G401 (cell line): ENCODE measurements around the gene BAG5. TPM values are rescaled to one million over a fixed set of nuclear protein-coding genes. Genes with fewer than 3 reads are reported as not detected.

Experiments used
- total RNA-seq: library from RNA; depleted of rRNA; stranded (reverse); fragments of >200 nt; shearing (Covaris generic); gene quantifications from 2 replicates; pipeline ENCODE4 v1.2.3, GENCODE V29; 2014; rRNA removed

BAG5 gene
- total RNA-seq, 1 experiment from 2014 or later: 12.2 TPM

Other genes with a start within 250 kb of the BAG5 start
- 265 and 299 TPM in 2 replicates for gene EIF5, start 228.4 kb downstream of the BAG5 start, total RNA-seq
- 47.9 and 84.8 TPM in 2 replicates for gene MARK3, start 177.2 kb downstream of the BAG5 start, total RNA-seq
- 672 and 986 TPM in 2 replicates for gene CKB, start 39.8 kb downstream of the BAG5 start, total RNA-seq
- gene TRMT61A, start 33.5 kb downstream of the BAG5 start, total RNA-seq: 17.6 and 29.3 TPM in 2 replicates
- gene COA8, start 303 bp upstream of the BAG5 start, total RNA-seq: 29.7 and 34.7 TPM in 2 replicates
- gene KLC1, start 66.6 kb upstream of the BAG5 start, total RNA-seq: 87.3 and 184 TPM in 2 replicates
- 52.7 and 53.0 TPM in 2 replicates for gene XRCC3, start 152.8 kb upstream of the BAG5 start, total RNA-seq
- gene ZFYVE21, start 153.2 kb upstream of the BAG5 start, total RNA-seq: 18.1 and 23.4 TPM in 2 replicates